SK-N-SH (cell line): Measurements from ENCODE around the gene SH3TC1. TPM values are rescaled to one million over a fixed set of nuclear protein-coding genes. Genes with fewer than 3 reads are reported as not detected.

ENCODE experiments used
- CTCF ChIA-PET: fragments of 300-600, 350-600 bp; formaldehyde crosslinking; extraction: SDS; loops from one replicate; lab custom pipeline; 2021; lab: Yijun Ruan, JAX
- POLR2A ChIA-PET: fragments of 350-600 bp; sonication (Branson Sonifier 250); formaldehyde crosslinking; extraction: SDS; loops from one replicate; lab custom pipeline; 2020; ENCODE audit warnings: antibody characterized with exemption, inconsistent platforms; lab: Yijun Ruan, JAX
- DNase-seq: peaks from one replicate; pipeline ENCODE4 v3.0.0; 2012
- H2AFZ ChIP-seq: fragments of 200-600 bp; sonication (generic); 2 replicates; pipeline ENCODE4 v1.8.1; 2016; ENCODE audit warnings: antibody characterized with exemption, mild to moderate bottlenecking, low read depth
- H3F3A ChIP-seq: fragments of 200-600 bp; sonication (generic); replicated peaks from 2 replicates; pipeline ENCODE3; 2016; ENCODE audit warnings: antibody characterized with exemption, mild to moderate bottlenecking; ENCODE audit not compliant: insufficient read depth
- H3K27ac ChIP-seq, 2 experiments: fragments of 200-500 bp in 1 of 2; fragments of 200-600 bp in 1 of 2; sonication (Bioruptor generic) in 1 of 2; sonication (generic), shearing (Covaris generic) in 1 of 2; 2 replicates each; pipeline versions ENCODE4 v1.5.1 to v1.6.1; 2014 to 2016; ENCODE audit warnings: low read depth in 2 of 2, inconsistent platforms in 1 of 2, low read length in 1 of 2, mild to moderate bottlenecking in 1 of 2, mixed read lengths in 1 of 2
- H3K27me3 ChIP-seq: fragments of 200-600 bp; sonication (generic), shearing (Covaris generic); 2 replicates; pipeline ENCODE4 v1.6.1; 2016; ENCODE audit warnings: mixed run types; ENCODE audit not compliant: insufficient read depth
- H3K36me3 ChIP-seq, 2 experiments: fragments of 200-500 bp in 1 of 2; fragments of 200-600 bp in 1 of 2; sonication (Bioruptor generic) in 1 of 2; sonication (generic) in 1 of 2; replicated peaks in 1 of 2; 2 replicates each; pipeline versions ENCODE3 to v1.5.1; 2014 to 2016; ENCODE audit warnings: low read length in 1 of 2, mild to moderate bottlenecking in 1 of 2; ENCODE audit not compliant: insufficient read depth in 2 of 2, control insufficient read depth in 1 of 2
- H3K4me1 ChIP-seq, 2 experiments: fragments of 200-500 bp in 1 of 2; fragments of 200-600 bp in 1 of 2; sonication (Bioruptor generic) in 1 of 2; sonication (generic), shearing (Covaris generic) in 1 of 2; 2 replicates each; pipeline versions ENCODE4 v1.5.1 to v1.6.1; 2014 to 2016; ENCODE audit warnings: low read depth in 1 of 2, low read length in 1 of 2, mixed run types in 1 of 2; ENCODE audit not compliant: insufficient read depth in 2 of 2, control insufficient read depth in 1 of 2
- H3K4me2 ChIP-seq: fragments of 200-600 bp; sonication (generic), shearing (Covaris generic); 2 replicates; pipeline ENCODE4 v1.6.1; 2017; ENCODE audit warnings: mixed run types
- H3K4me3 ChIP-seq, 2 experiments: fragments of 200-500 bp in 1 of 2; fragments of 200-600 bp in 1 of 2; sonication (Bioruptor generic) in 1 of 2; sonication (generic), shearing (Covaris generic) in 1 of 2; 2 replicates each; pipeline versions ENCODE4 v1.5.1 to v1.8.1; 2014 to 2016; ENCODE audit warnings: low read depth in 2 of 2, inconsistent platforms in 1 of 2, low read length in 1 of 2, mild to moderate bottlenecking in 1 of 2, mixed read lengths in 1 of 2, moderate library complexity in 1 of 2
- H3K79me2 ChIP-seq: fragments of 200-600 bp; sonication (generic); 2 replicates; pipeline ENCODE4 v1.8.1; 2017; ENCODE audit warnings: mild to moderate bottlenecking; ENCODE audit not compliant: insufficient read depth
- H3K9ac ChIP-seq: fragments of 200-600 bp; sonication (generic); 2 replicates; pipeline ENCODE4 v1.6.1; 2017; ENCODE audit warnings: mixed run types
- H3K9me2 ChIP-seq: fragments of 200-600 bp; sonication (generic); 2 replicates; pipeline ENCODE4 v1.6.1; 2017; ENCODE audit warnings: mixed run types
- H3K9me3 ChIP-seq: fragments of 200-600 bp; sonication (generic); 2 replicates; pipeline ENCODE4 v1.6.1; 2017; ENCODE audit warnings: mixed run types, mild to moderate bottlenecking, moderate library complexity
- H4K20me1 ChIP-seq: fragments of 200-600 bp; sonication (generic); 2 replicates; pipeline ENCODE4 v1.6.1; 2017; ENCODE audit warnings: mild to moderate bottlenecking, mixed run types; ENCODE audit not compliant: insufficient read depth
- CHD2 ChIP-seq: fragments of 150-350 bp; IDR thresholded peaks from 2 replicates; pipeline ENCODE4 v1.6.1; 2018; ENCODE audit warnings: low read length; ENCODE audit not compliant: partially characterized antibody
- ELF1 ChIP-seq: IDR thresholded peaks from 2 replicates; pipeline ENCODE4 v1.4.0; 2012
- EZH2phosphoT487 ChIP-seq: fragments of 200-600 bp; sonication (generic); IDR thresholded peaks from 2 replicates; pipeline ENCODE4 v1.6.1; 2017; ENCODE audit warnings: low read depth, mixed run types, mild to moderate bottlenecking, antibody characterized with exemption, moderate library complexity, borderline replicate concordance
- FOSL2 ChIP-seq: IDR thresholded peaks from 2 replicates; pipeline ENCODE4 v1.4.0; 2012; ENCODE audit warnings: low read depth, mild to moderate bottlenecking, moderate library complexity, borderline replicate concordance
- FOXM1 ChIP-seq: IDR thresholded peaks from 2 replicates; pipeline ENCODE4 v1.4.0; 2012; ENCODE audit warnings: low read depth, mild to moderate bottlenecking
- GATA2 ChIP-seq: sonication (generic); formaldehyde crosslinking; IDR thresholded peaks from 2 replicates; pipeline ENCODE4 v1.5.0; 2020; ENCODE audit warnings: mild to moderate bottlenecking, missing genetic modification reagents
- MAX ChIP-seq: IDR thresholded peaks from 2 replicates; pipeline ENCODE4 v1.4.0; 2012; ENCODE audit warnings: low read depth
- MXI1 ChIP-seq: IDR thresholded peaks from 2 replicates; pipeline ENCODE4 v1.6.1; 2012; ENCODE audit warnings: mild to moderate bottlenecking, low read depth, low read length, improper control_type of control experiment
- NRF1 ChIP-seq: IDR thresholded peaks from 2 replicates; pipeline ENCODE4 v1.6.1; 2012; ENCODE audit warnings: low read depth, mild to moderate bottlenecking, low read length
- PBX3 ChIP-seq: IDR thresholded peaks from 2 replicates; pipeline ENCODE4; 2012
- POLR2AphosphoS5 ChIP-seq: IDR thresholded peaks from 2 replicates; pipeline ENCODE4 v1.6.1; 2012; ENCODE audit warnings: low read depth, low read length
- RCOR1 ChIP-seq: fragments of 150-350 bp; IDR thresholded peaks from 2 replicates; pipeline ENCODE4 v1.6.1; 2017; ENCODE audit warnings: antibody characterized with exemption, low read length
- RFX5 ChIP-seq: IDR thresholded peaks from 2 replicates; pipeline ENCODE4 v1.6.1; 2012; ENCODE audit warnings: mild to moderate bottlenecking, improper control_type of control experiment, low read length
- RXRA ChIP-seq: IDR thresholded peaks from 2 replicates; pipeline ENCODE4 v1.4.0; 2012; ENCODE audit warnings: low read depth, mild to moderate bottlenecking, borderline replicate concordance
- SIN3A ChIP-seq: IDR thresholded peaks from 2 replicates; pipeline ENCODE4 v1.6.1; 2012; ENCODE audit warnings: low read depth, mild to moderate bottlenecking, low read length, moderate library complexity, borderline replicate concordance
- SMC3 ChIP-seq: IDR thresholded peaks from 2 replicates; pipeline ENCODE4 v1.6.1; 2012; ENCODE audit warnings: low read depth, low read length, improper control_type of control experiment
- TEAD4 ChIP-seq: IDR thresholded peaks from 2 replicates; pipeline ENCODE4 v1.4.0; 2012; ENCODE audit warnings: mild to moderate bottlenecking, borderline replicate concordance; ENCODE audit not compliant: insufficient read depth
- USF2 ChIP-seq: fragments of 150-350 bp; IDR thresholded peaks from 2 replicates; pipeline ENCODE4 v1.6.1; 2017; ENCODE audit warnings: antibody characterized with exemption, low read length, low read depth, borderline replicate concordance
- ZBTB33 ChIP-seq: IDR thresholded peaks from 2 replicates; pipeline ENCODE4 v1.4.0; 2012; ENCODE audit warnings: low read depth, borderline replicate concordance
- WGBS: methylation state at CpG from one replicate; pipeline ENCODE4 v1.1.6; 2017; ENCODE audit warnings: low lambda C conversion rate; 5-methylcytosine and 5-hydroxymethylcytosine counted together
- polyA plus RNA-seq, 3 experiments: library from polyadenylated mRNA; depleted of rRNA; stranded (reverse); fragments of >200 nt; gene quantifications; 2 replicates each; pipeline ENCODE4 v1.2.3, GENCODE V29; 2012

The SH3TC1 gene
- polyA plus RNA-seq, 1 of the 3 experiments (the other 2 are of a cell fraction) = 2.7 TPM

GRCh38 chr4:8224267-8224974 lies 25.3 kb downstream of the SH3TC1 start:
- no peak for DNase-seq
- no peak overlapping the region for H3K27ac ChIP-seq
- TF ChIP-seq MXI1 (no peak), SMC3 (no peak), RCOR1 (no peak), PBX3 (no peak), NRF1 (no peak), ZBTB33 (no peak), EZH2phosphoT487 (no peak), MAX (no peak), FOSL2 (no peak), TEAD4 (no peak), USF2 (no peak), RXRA (no peak), CHD2 (no peak), POLR2AphosphoS5 (no peak), FOXM1 (no peak), RFX5 (no peak), GATA2 (CRISPR knock-in tag) (no peak), ELF1 (no peak), SIN3A (no peak)
- H3K36me3 ChIP-seq = peaks cover 0 to 3% of the 10 kb centered on the region in 2 experiments
- H3K9me3 ChIP-seq = no peaks in the 10 kb centered on the region
- no peak overlapping the region for H2AFZ ChIP-seq
- ChIA-PET POLR2A (no interaction called here), CTCF (interaction anchor here (1.1 to 5.6 kb wide), 3 partner anchors 18 to 56 kb away, joined by 3 to 42 read pairs (median 24); no protein-coding TSS in a partner anchor)
- no peaks in the 10 kb centered on the region for H3K79me2 ChIP-seq
- H3K27me3 ChIP-seq = no peaks in the 10 kb centered on the region
- no peaks in the 10 kb centered on the region for H4K20me1 ChIP-seq
- H3K4me3 ChIP-seq = no peak overlapping the region
- no peaks in the 10 kb centered on the region for H3F3A ChIP-seq
- no peak overlapping the region for H3K9ac ChIP-seq
- WGBS = 82% methylated on average over 6 of the region's 12 CpGs
- no peak overlapping the region for H3K4me2 ChIP-seq
- peaks cover 0 to 37% of the 10 kb centered on the region in 2 experiments; a peak in 1 of 4 replicates for H3K4me1 ChIP-seq
- H3K9me2 ChIP-seq = no peaks in the 10 kb centered on the region
